ENCODE measurements around the gene TTLL1.

TTLL1 gene

DNA sequence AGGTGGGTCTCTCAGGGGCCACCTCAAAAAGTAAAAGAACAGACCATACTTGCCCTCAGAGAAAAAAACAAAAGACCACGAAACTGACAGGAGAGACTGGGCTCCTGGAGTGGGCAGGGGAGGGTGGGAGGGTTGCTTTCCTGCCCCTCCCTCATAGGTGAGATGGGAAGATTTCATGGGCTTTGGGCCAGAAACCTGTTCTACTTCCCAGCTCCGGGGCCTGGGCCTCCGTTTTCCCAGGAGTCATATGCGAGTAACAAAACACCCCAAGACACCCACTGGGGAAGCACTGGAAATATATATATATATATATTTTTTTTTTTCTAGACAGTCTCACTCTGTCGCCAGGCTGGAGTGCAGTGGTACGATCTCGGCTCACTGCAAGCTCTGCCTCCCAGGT, 31.6 kb downstream of the TTLL1 start:
- Histone ChIP-seq H3K36me3 (ENCODE audit: control insufficient read depth, insufficient read depth, low read length, severe bottlenecking) (peaks cover 3% of the 10 kb centered on the region), H3K9ac (ENCODE audit: low read length) (no peak overlapping the region), H3K9me3 (ENCODE audit: control insufficient read depth, low read length) (no peaks in the 10 kb centered on the region), H3K4me1 (ENCODE audit: control insufficient read depth, insufficient read depth, low read length) (no peaks in the 10 kb centered on the region), H3K27me3 (replicated peaks; ENCODE audit: control insufficient read depth, insufficient read depth, low read length) (no peaks in the 10 kb centered on the region), H3K4me3 (ENCODE audit: low read length) (no peak overlapping the region)
- no peak for DNase-seq (ENCODE audit: low read depth)

GRCh38 chr22:43053176-43053575, 36.0 kb downstream of the TTLL1 start:
- H3K9ac ChIP-seq (ENCODE audit: low read length) = no peak overlapping the region
- H3K4me3 ChIP-seq (ENCODE audit: low read length) = no peak overlapping the region
- no peaks in the 10 kb centered on the region for H3K4me1 ChIP-seq (ENCODE audit: control insufficient read depth, insufficient read depth, low read length)
- H3K36me3 ChIP-seq (ENCODE audit: control insufficient read depth, insufficient read depth, low read length, severe bottlenecking) = peaks cover 6% of the 10 kb centered on the region
- H3K9me3 ChIP-seq (ENCODE audit: control insufficient read depth, low read length) = no peaks in the 10 kb centered on the region
- no peaks in the 10 kb centered on the region for H3K27me3 ChIP-seq (replicated peaks; ENCODE audit: control insufficient read depth, insufficient read depth, low read length)
- DNase-seq (ENCODE audit: low read depth) = no peak

GRCh38 chr22:43050995-43051394, 38.2 kb downstream of the TTLL1 start:
- Histone ChIP-seq H3K36me3 (ENCODE audit: control insufficient read depth, insufficient read depth, low read length, severe bottlenecking) (peaks cover 6% of the 10 kb centered on the region), H3K4me1 (ENCODE audit: control insufficient read depth, insufficient read depth, low read length) (no peaks in the 10 kb centered on the region), H3K9ac (ENCODE audit: low read length) (no peak overlapping the region), H3K27me3 (replicated peaks; ENCODE audit: control insufficient read depth, insufficient read depth, low read length) (no peaks in the 10 kb centered on the region), H3K9me3 (ENCODE audit: control insufficient read depth, low read length) (no peaks in the 10 kb centered on the region), H3K4me3 (ENCODE audit: low read length) (no peak overlapping the region)
- no peak for DNase-seq (ENCODE audit: low read depth)

DNA sequence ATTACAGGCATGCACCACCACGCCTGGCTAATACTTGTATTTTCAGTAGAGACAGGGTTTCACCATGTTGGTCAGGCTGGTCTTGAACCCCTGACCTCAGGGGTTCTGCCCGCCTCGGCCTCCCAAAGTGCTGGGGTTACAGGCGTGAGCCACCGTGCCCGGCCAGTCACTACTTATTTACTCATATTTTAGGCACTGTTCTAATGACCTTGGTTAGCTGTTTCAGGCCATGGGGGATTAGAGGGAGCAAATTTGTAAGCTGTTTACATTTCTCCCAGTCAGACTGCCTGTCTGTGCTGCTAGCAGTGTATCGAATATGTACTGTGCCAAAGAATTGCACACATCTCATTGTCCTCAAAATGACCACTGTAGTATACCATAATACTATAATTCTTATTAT, 41.6 kb downstream of the TTLL1 start:
- no peak for DNase-seq (ENCODE audit: low read depth)
- H3K9ac ChIP-seq (ENCODE audit: low read length) = no peak overlapping the region
- H3K9me3 ChIP-seq (ENCODE audit: control insufficient read depth, low read length) = no peaks in the 10 kb centered on the region
- no peaks in the 10 kb centered on the region for H3K4me1 ChIP-seq (ENCODE audit: control insufficient read depth, insufficient read depth, low read length)
- H3K36me3 ChIP-seq (ENCODE audit: control insufficient read depth, insufficient read depth, low read length, severe bottlenecking) = peaks cover 6% of the 10 kb centered on the region
- no peaks in the 10 kb centered on the region for H3K27me3 ChIP-seq (replicated peaks; ENCODE audit: control insufficient read depth, insufficient read depth, low read length)
- no peak overlapping the region for H3K4me3 ChIP-seq (ENCODE audit: low read length)

GRCh38 chr22:43044290-43044712, 44.9 kb downstream of the TTLL1 start:
- Histone ChIP-seq H3K27me3 (replicated peaks; ENCODE audit: control insufficient read depth, insufficient read depth, low read length) (no peaks in the 10 kb centered on the region), H3K9ac (ENCODE audit: low read length) (no peak overlapping the region), H3K9me3 (ENCODE audit: control insufficient read depth, low read length) (no peaks in the 10 kb centered on the region), H3K4me3 (ENCODE audit: low read length) (no peak overlapping the region), H3K36me3 (ENCODE audit: control insufficient read depth, insufficient read depth, low read length, severe bottlenecking) (no peaks in the 10 kb centered on the region), H3K4me1 (ENCODE audit: control insufficient read depth, insufficient read depth, low read length) (no peaks in the 10 kb centered on the region)
- DNase-seq (ENCODE audit: low read depth) = no peak

DNA sequence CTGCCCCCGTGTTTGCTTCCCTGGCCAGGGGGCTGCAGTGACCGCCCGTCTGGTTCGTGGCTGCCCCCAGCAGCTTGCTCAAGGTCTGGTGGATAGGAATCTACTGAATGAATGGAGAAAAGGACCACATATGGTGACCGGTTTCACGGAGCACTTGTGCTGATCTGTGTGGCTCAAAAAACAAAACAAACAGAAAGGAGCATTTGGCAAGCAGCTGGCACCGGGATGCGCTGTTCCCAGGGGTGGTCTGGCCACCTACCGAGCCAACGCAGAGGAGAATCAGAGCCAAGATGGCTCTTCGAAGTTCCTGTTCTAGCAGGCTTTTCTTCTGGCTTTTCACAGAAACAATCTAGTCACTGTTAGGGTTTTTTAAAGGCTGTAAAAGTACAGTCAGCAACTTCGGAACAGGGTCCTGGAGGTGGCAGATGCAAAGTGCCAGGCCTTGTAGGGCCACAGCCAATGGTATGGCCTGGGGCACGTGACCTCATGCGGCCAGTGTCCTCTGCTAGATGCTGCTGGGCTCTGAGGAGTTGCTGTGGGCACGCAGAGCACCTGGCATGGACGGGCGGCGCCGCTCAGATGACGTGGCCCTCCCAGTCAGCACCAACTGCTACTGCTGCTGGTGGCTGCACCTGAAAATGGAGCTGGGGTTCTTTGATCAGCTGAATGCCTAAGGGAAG, 47.0 kb downstream of the TTLL1 start:
- Histone ChIP-seq H3K36me3 (ENCODE audit: control insufficient read depth, insufficient read depth, low read length, severe bottlenecking) (no peaks in the 10 kb centered on the region), H3K9ac (ENCODE audit: low read length) (no peak overlapping the region), H3K9me3 (ENCODE audit: control insufficient read depth, low read length) (no peaks in the 10 kb centered on the region), H3K27me3 (replicated peaks; ENCODE audit: control insufficient read depth, insufficient read depth, low read length) (no peaks in the 10 kb centered on the region), H3K4me1 (ENCODE audit: control insufficient read depth, insufficient read depth, low read length) (no peaks in the 10 kb centered on the region), H3K4me3 (ENCODE audit: low read length) (no peak overlapping the region)
- DNase-seq (ENCODE audit: low read depth) = peak; percentile 16

DNA sequence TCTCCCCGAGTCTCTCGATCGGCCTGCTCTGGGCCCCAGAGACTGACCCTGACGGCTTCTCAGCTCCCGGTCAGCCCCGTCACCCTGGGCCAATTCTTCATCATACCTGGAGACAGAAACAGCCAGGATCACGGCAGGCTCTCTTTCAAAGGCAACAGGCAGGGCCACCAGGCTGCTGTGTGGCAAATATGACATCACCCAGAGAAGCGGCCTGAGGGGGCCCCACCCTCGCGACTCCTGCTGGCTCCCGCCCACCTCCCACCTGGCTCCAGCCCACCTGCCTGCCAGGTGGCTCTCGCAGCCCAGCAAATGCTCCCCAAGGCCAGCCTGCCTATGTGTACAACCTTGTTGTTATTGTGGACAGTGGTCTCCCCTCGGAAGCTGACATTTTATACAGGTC, 49.4 kb downstream of the TTLL1 start:
- H3K4me3 ChIP-seq (ENCODE audit: low read length) = no peak overlapping the region
- no peaks in the 10 kb centered on the region for H3K27me3 ChIP-seq (replicated peaks; ENCODE audit: control insufficient read depth, insufficient read depth, low read length)
- H3K36me3 ChIP-seq (ENCODE audit: control insufficient read depth, insufficient read depth, low read length, severe bottlenecking) = no peaks in the 10 kb centered on the region
- H3K4me1 ChIP-seq (ENCODE audit: control insufficient read depth, insufficient read depth, low read length) = peaks cover 7% of the 10 kb centered on the region
- H3K9me3 ChIP-seq (ENCODE audit: control insufficient read depth, low read length) = no peaks in the 10 kb centered on the region
- DNase-seq (ENCODE audit: low read depth) = no peak
- H3K9ac ChIP-seq (ENCODE audit: low read length) = no peak overlapping the region

DNA sequence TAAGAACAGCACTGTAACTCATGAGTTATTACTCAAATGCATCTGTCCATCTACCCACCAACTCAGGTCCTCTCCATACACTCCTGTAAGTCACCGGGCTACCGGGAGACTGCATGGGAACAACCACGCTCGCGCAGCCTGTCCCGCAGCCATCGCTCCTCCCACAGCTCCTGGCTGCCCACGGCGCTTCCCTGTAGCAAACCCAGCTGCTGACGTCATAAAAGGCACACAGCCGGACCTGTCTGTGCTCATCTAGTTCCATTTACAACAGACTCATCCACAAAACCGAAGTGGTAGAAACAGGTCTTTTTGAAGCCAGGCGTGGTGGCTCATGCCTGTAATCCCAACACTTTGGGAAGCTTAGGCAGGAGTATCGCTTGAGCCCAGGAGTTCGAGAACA, 50.9 kb downstream of the TTLL1 start:
- Histone ChIP-seq H3K4me1 (ENCODE audit: control insufficient read depth, insufficient read depth, low read length) (peaks cover 10% of the 10 kb centered on the region), H3K9ac (ENCODE audit: low read length) (no peak overlapping the region), H3K9me3 (ENCODE audit: control insufficient read depth, low read length) (no peaks in the 10 kb centered on the region), H3K27me3 (replicated peaks; ENCODE audit: control insufficient read depth, insufficient read depth, low read length) (no peaks in the 10 kb centered on the region), H3K36me3 (ENCODE audit: control insufficient read depth, insufficient read depth, low read length, severe bottlenecking) (no peaks in the 10 kb centered on the region), H3K4me3 (ENCODE audit: low read length) (no peak overlapping the region)
- no peak for DNase-seq (ENCODE audit: low read depth)

DNA sequence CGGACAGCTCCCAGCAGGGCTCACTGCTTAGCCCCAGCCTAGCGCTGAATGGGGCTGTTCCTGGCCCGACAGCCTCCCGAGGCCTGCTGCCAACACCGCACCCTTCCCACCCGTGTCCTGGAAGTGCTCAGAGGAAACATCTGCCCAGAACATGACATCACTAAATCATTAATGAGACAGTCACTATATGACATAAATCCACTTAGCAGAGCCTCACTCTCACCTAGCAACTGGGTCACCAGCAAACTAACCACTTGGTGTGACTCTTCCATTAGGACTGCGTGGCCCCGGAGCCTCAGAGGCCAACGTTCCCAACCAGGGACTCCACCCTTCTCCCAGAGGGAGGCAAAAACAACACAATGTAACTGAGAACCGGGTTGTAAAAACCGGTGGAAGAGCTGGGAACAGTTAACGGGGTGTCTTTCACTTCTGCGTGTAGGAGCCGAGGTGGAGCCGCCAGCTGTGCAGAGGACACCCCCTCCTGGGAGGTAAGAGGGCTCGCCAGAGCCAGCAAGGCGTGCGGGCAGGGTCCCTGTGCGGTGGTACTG, 52.8 kb downstream of the TTLL1 start:
- DNase-seq (ENCODE audit: low read depth) = no peak
- Histone ChIP-seq H3K4me3 (ENCODE audit: low read length) (no peak overlapping the region), H3K4me1 (ENCODE audit: control insufficient read depth, insufficient read depth, low read length) (peaks cover 10% of the 10 kb centered on the region), H3K9me3 (ENCODE audit: control insufficient read depth, low read length) (no peaks in the 10 kb centered on the region), H3K27me3 (replicated peaks; ENCODE audit: control insufficient read depth, insufficient read depth, low read length) (no peaks in the 10 kb centered on the region), H3K9ac (ENCODE audit: low read length) (no peak overlapping the region), H3K36me3 (ENCODE audit: control insufficient read depth, insufficient read depth, low read length, severe bottlenecking) (no peaks in the 10 kb centered on the region)

GRCh38 chr22:43035250-43035649, 53.9 kb downstream of the TTLL1 start:
- Histone ChIP-seq H3K27me3 (replicated peaks; ENCODE audit: control insufficient read depth, insufficient read depth, low read length) (no peaks in the 10 kb centered on the region), H3K9me3 (ENCODE audit: control insufficient read depth, low read length) (no peaks in the 10 kb centered on the region), H3K36me3 (ENCODE audit: control insufficient read depth, insufficient read depth, low read length, severe bottlenecking) (no peaks in the 10 kb centered on the region), H3K4me3 (ENCODE audit: low read length) (no peak overlapping the region), H3K9ac (ENCODE audit: low read length) (no peak overlapping the region), H3K4me1 (ENCODE audit: control insufficient read depth, insufficient read depth, low read length) (peaks cover 10% of the 10 kb centered on the region)
- DNase-seq (ENCODE audit: low read depth) = no peak

DNA sequence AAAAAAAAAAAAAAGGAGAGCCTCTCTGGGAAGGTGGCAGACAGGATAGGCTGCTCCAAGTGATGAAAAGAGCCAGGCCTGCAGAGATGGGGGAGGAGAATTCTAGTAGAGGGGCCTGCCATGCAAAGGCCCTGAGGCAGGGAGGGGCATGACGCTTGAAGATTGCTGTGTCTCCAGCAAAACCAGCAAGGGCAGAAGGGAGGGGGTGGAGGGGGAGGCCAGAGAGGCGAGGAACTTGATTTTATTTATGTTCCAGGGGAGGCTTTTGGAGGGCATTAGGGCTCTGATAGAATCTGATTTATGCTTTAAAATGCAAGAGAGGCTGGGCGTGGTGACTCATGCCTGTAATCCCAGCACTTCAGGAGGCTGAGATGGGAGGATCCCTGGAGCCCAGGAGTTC, 57.6 kb downstream of the TTLL1 start:
- DNase-seq (ENCODE audit: low read depth) = no peak
- no peaks in the 10 kb centered on the region for H3K36me3 ChIP-seq (ENCODE audit: control insufficient read depth, insufficient read depth, low read length, severe bottlenecking)
- H3K4me1 ChIP-seq (ENCODE audit: control insufficient read depth, insufficient read depth, low read length) = peaks cover 10% of the 10 kb centered on the region
- H3K27me3 ChIP-seq (replicated peaks; ENCODE audit: control insufficient read depth, insufficient read depth, low read length) = no peaks in the 10 kb centered on the region
- no peak overlapping the region for H3K4me3 ChIP-seq (ENCODE audit: low read length)
- no peaks in the 10 kb centered on the region for H3K9me3 ChIP-seq (ENCODE audit: control insufficient read depth, low read length)
- H3K9ac ChIP-seq (ENCODE audit: low read length) = no peak overlapping the region

GRCh38 chr22:43018615-43019014, 70.6 kb downstream of the TTLL1 start:
- Histone ChIP-seq H3K4me1 (ENCODE audit: control insufficient read depth, insufficient read depth, low read length) (peaks cover 9% of the 10 kb centered on the region), H3K9me3 (ENCODE audit: control insufficient read depth, low read length) (no peaks in the 10 kb centered on the region), H3K9ac (ENCODE audit: low read length) (no peak overlapping the region), H3K27me3 (replicated peaks; ENCODE audit: control insufficient read depth, insufficient read depth, low read length) (no peaks in the 10 kb centered on the region), H3K4me3 (ENCODE audit: low read length) (no peak overlapping the region), H3K36me3 (ENCODE audit: control insufficient read depth, insufficient read depth, low read length, severe bottlenecking) (no peaks in the 10 kb centered on the region)
- no peak for DNase-seq (ENCODE audit: low read depth)

Measured in adipocyte (in vitro differentiated cells).